ENCODE data around the gene BMAL1. TPM values are rescaled to one million over a fixed set of nuclear protein-coding genes. Genes with fewer than 3 reads are reported as not detected.

BMAL1 gene
- 9.3 and 19.8 TPM in 2 replicates for total RNA-seq (2014; rRNA removed; shearing (Covaris generic); ENCODE audit: low replicate concordance)

- Histone ChIP-seq H3K36me3 (no peaks in the 10 kb centered on the region), H3K27me3 (peaks cover 17% of the 10 kb centered on the region), H3K4me3 (peak within 1 kb of the TSS; percentile 78), H3K9me3 (no peaks in the 10 kb centered on the region)
- DNase-seq: peak; percentile 35
Observed at GRCh38 chr11:13277768-13278608, at the start of gene BMAL1. TSS of gene BMAL1 (plus strand) at chr11:13277790. CDS start at chr11:13354309, 76,519 bp downstream.

DNA sequence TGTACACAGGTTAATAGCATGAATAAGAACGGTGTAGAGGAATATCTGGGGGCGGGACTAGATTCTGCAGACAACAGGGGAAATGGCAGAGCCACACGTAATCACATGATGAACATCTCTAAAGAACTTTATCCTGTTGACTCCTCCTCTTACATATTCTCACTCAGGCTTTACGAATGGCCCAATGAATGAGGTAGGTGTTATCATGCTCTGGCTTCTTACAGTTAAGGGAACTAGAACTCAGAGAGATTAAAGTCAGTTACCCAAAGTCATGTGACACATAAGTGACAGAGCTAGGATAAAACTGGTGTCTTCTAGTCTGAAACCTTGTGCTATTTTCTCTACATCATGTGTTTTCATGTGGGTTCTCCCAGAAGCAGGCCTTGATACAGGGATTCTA lies 49.0 kb upstream of the BMAL1 start:
- no peaks in the 10 kb centered on the region for H3K36me3 ChIP-seq
- H3K4me3 ChIP-seq: no peak overlapping the region
- H3K27me3 ChIP-seq: no peaks in the 10 kb centered on the region
- DNase-seq: no peak
- H3K9me3 ChIP-seq: no peaks in the 10 kb centered on the region

DNA sequence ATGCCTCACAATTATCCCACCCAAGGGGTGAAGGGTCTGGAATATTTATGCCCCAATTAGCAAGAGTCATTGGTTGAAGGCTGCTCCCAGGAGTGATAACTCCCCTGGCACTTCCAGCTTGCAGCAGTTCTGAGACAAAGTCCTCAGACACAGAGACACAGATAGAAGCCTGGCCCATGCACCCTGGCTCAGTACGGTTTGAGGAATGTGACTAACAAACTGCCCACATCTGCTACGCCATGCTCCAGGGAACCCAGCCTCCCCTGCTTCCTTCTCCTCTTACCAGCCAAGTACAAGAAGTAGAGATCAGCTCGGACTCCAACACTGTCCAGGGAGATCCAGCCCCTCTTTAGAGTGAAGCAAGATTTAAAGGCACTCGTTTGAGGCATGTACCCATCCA lies 48.5 kb upstream of the BMAL1 start:
- no peaks in the 10 kb centered on the region for H3K36me3 ChIP-seq
- no peaks in the 10 kb centered on the region for H3K9me3 ChIP-seq
- DNase-seq: no peak
- no peak overlapping the region for H3K4me3 ChIP-seq
- no peaks in the 10 kb centered on the region for H3K27me3 ChIP-seq

DNA sequence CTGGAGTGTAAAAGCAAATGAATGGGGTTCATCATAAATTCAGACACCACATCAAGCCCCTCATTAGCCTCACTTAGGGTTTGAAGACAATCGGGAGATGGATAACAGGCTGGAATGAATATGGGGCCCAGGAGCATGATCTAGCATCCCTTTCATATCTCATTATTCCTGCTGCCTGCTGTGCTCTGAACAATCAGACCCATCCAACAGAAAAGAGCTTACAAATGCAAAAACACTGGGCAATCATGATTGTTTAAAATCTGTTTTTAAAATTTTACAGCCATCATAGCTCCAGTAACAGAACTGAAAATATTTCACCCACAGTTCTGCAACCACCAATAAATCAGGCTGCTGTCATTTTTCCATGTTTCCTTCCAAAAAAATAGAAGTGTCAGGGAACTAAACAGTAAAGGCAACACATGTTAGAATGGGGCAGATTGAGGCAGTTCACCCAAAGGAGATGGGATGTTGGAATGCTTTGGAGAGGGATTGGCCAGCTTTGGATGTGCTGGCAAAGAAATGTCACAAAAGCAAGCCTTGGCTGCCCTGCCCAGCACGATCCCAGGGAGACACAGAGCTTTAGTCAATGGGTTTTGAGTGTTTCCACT lies 47.8 kb upstream of the BMAL1 start:
- H3K4me3 ChIP-seq: no peak overlapping the region
- no peak for DNase-seq
- H3K27me3 ChIP-seq: no peaks in the 10 kb centered on the region
- H3K9me3 ChIP-seq: no peaks in the 10 kb centered on the region
- H3K36me3 ChIP-seq: no peaks in the 10 kb centered on the region

- Histone ChIP-seq H3K36me3 (no peaks in the 10 kb centered on the region), H3K9me3 (0 out of 2 replicates have a peak, but pooled peaks cover 4% of the 10 kb centered on the region), H3K27me3 (no peaks in the 10 kb centered on the region), H3K4me3 (no peak overlapping the region)
- DNase-seq: no peak
Observed at GRCh38 chr11:13233173-13233745, 44.3 kb upstream of the BMAL1 start.

GRCh38 chr11:13235895-13236294 lies 41.7 kb upstream of the BMAL1 start:
- 0 out of 2 replicates have a peak, but pooled peaks cover 4% of the 10 kb centered on the region for H3K9me3 ChIP-seq
- DNase-seq: no peak
- no peaks in the 10 kb centered on the region for H3K36me3 ChIP-seq
- no peak overlapping the region for H3K4me3 ChIP-seq
- no peaks in the 10 kb centered on the region for H3K27me3 ChIP-seq

- no peak overlapping the region for H3K4me3 ChIP-seq
- H3K9me3 ChIP-seq: 0 out of 2 replicates have a peak, but pooled peaks cover 4% of the 10 kb centered on the region
- DNase-seq: no peak
- no peaks in the 10 kb centered on the region for H3K27me3 ChIP-seq
- no peaks in the 10 kb centered on the region for H3K36me3 ChIP-seq
Observed at GRCh38 chr11:13236626-13237025, 41.0 kb upstream of the BMAL1 start.

GRCh38 chr11:13237761-13238160 lies 39.8 kb upstream of the BMAL1 start:
- H3K4me3 ChIP-seq: no peak overlapping the region
- H3K9me3 ChIP-seq: 0 out of 2 replicates have a peak, but pooled peaks cover 4% of the 10 kb centered on the region
- H3K36me3 ChIP-seq: no peaks in the 10 kb centered on the region
- H3K27me3 ChIP-seq: no peaks in the 10 kb centered on the region
- no peak for DNase-seq

DNA sequence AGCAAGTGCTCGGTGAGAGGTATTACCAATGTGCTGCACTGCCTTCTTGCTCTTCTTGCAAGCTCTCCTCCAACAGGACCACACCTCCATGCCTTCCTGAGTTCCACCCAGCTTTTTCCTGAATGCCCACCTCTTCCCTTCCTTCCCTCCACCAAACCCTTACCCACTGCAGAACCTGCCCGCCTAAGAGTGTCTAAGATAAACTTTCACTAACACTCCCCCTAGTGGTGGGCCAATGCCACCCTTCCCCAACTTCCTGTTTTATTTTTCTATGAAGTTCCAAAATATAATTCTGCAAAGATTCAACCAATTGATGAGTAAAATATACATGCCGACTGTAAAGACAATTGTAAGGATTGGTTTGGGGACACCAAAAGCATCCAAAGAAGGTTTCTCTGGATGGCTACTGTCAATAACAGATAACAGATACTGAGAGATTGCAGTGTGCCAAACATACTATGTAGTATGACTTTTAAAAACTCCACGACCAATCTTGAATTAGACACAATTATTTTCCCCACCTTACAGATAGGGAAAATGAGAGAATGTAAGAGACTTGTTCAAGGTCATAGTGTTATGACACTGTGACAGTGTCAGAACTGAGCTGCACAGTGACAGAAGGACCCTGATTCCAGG lies 38.6 kb upstream of the BMAL1 start:
- no peak overlapping the region for H3K4me3 ChIP-seq

DNA sequence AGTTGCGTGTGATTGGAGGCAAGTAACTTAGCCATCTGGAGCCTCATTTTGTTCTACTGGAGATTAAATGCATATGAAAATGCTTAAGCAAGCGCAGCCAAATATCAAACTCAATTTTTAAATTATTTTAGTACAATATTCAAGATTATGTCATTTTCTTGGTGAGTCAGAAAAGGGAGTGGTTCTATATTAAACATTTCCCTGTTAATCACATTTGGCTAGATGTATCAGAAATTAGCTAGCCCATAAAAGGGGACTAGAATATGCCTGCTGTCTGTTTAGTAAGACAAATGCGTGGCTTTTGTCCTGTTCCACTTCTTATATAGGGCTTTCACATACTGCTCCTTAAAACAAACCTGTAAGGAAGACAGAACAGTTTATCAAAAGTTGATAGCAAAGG lies 35.0 kb upstream of the BMAL1 start:
- no peak for DNase-seq
- no peaks in the 10 kb centered on the region for H3K27me3 ChIP-seq
- no peaks in the 10 kb centered on the region for H3K36me3 ChIP-seq
- H3K4me3 ChIP-seq: no peak overlapping the region
- no peaks in the 10 kb centered on the region for H3K9me3 ChIP-seq

More for the DNA sequence above, 38.6 kb upstream of the BMAL1 start:
- Histone ChIP-seq H3K9me3 (0 out of 2 replicates have a peak, but pooled peaks cover 4% of the 10 kb centered on the region), H3K27me3 (no peaks in the 10 kb centered on the region), H3K36me3 (no peaks in the 10 kb centered on the region)
- peak; percentile 28 for DNase-seq

GRCh38 chr11:13247606-13248296 lies 29.8 kb upstream of the BMAL1 start:
- no peaks in the 10 kb centered on the region for H3K36me3 ChIP-seq
- no peak for DNase-seq
- H3K27me3 ChIP-seq: no peaks in the 10 kb centered on the region
- no peak overlapping the region for H3K4me3 ChIP-seq
- no peaks in the 10 kb centered on the region for H3K9me3 ChIP-seq

DNA sequence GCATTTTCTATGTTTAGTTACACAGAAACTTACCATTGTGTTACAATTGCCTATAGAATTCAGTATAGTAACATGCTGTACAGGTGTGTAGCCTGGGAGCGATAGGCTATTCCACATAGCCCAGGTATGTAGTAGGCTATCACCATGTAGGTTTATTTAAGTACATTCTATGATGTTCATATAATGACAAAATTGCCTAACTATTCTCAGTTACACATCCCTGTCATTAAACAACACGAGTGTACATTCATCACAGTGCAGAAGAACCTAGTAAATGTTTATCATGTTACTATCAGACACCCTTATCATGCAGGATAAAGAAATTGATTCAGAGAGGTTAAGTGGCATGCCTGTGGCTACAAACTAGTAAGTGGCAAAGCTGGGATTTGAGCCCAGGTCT lies 28.4 kb upstream of the BMAL1 start:
- no peaks in the 10 kb centered on the region for H3K27me3 ChIP-seq
- H3K9me3 ChIP-seq: no peaks in the 10 kb centered on the region
- no peak overlapping the region for H3K4me3 ChIP-seq
- no peaks in the 10 kb centered on the region for H3K36me3 ChIP-seq
- no peak for DNase-seq

DNA sequence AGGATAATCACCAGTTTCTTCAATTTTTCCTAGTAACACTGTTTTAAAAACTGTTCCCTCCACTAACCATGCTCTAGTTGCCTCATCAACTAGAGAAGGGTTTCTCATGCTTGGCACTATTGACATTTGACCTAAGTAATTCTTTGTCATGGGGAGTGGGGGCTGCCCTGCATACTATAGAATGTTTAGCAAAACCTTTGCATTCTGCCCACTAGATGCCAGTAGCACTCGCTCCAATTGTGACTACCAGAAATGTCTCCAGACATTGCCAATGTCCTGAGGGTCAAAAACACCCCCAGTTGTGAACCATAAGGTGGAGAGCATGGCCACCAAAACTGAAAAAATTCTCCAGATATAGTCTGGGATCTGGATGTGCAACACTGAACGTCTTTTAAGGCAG lies 27.6 kb upstream of the BMAL1 start:
- H3K9me3 ChIP-seq: no peaks in the 10 kb centered on the region
- H3K36me3 ChIP-seq: no peaks in the 10 kb centered on the region
- no peaks in the 10 kb centered on the region for H3K27me3 ChIP-seq
- H3K4me3 ChIP-seq: no peak overlapping the region
- DNase-seq: no peak

GRCh38 chr11:13251966-13252365 lies 25.6 kb upstream of the BMAL1 start:
- Histone ChIP-seq H3K27me3 (no peaks in the 10 kb centered on the region), H3K9me3 (no peaks in the 10 kb centered on the region), H3K4me3 (no peak overlapping the region), H3K36me3 (no peaks in the 10 kb centered on the region)
- no peak for DNase-seq

DNA sequence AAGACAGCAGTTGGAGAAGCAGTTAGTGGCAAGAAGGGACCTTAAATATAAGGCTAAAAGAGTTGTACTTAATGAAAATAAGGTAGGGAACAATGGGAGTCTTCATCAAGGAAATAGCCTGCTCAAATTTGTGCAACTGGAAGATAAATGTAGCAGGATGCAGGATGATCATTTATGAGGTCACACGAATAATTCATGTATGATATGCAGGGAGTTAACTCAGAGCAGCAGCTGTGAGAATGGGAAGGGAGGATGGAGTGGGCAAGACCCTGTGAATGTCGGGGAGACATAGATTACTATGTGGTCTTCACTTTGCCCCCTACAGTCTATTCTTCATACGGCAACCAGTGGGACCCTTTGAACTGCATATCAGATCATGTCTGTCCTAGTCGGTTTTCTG lies 25.2 kb upstream of the BMAL1 start:
- Histone ChIP-seq H3K27me3 (no peaks in the 10 kb centered on the region), H3K36me3 (no peaks in the 10 kb centered on the region), H3K4me3 (no peak overlapping the region), H3K9me3 (no peaks in the 10 kb centered on the region)
- no peak for DNase-seq

- DNase-seq: no peak
- no peak overlapping the region for H3K4me3 ChIP-seq
- no peaks in the 10 kb centered on the region for H3K9me3 ChIP-seq
- no peaks in the 10 kb centered on the region for H3K36me3 ChIP-seq
- H3K27me3 ChIP-seq: no peaks in the 10 kb centered on the region
Observed at GRCh38 chr11:13256216-13256615, 21.4 kb upstream of the BMAL1 start.

Data from MG63 (cell line).